Muscle layer of duodenum (tissue), 2 donors: ENCODE results near the gene SYNE4.
A peak's percentile ranks its signal among the peaks of the same experiment; 100 is the strongest.

Experiments used
- H3K27ac ChIP-seq: one replicate; pipeline ENCODE4 v1.7.0; 2013; ENCODE audit warnings: mild to moderate bottlenecking, low read length
- H3K27me3 ChIP-seq: one replicate; pipeline ENCODE4 v1.7.0; 2013; ENCODE audit warnings: low read depth, mild to moderate bottlenecking, control low read depth, low read length
- H3K36me3 ChIP-seq, 2 donors: one replicate each; pipeline ENCODE4 v1.7.0; 2013; ENCODE audit warnings: low read length in 2 of 2, control low read depth in 1 of 2, mild to moderate bottlenecking in 1 of 2; ENCODE audit not compliant: insufficient read depth in 2 of 2, control insufficient read depth in 1 of 2
- H3K4me1 ChIP-seq, 2 donors: one replicate each; pipeline ENCODE4 v1.7.0; 2013; ENCODE audit warnings: low read length in 2 of 2, mild to moderate bottlenecking in 2 of 2, control low read depth in 1 of 2, moderate library complexity in 1 of 2; ENCODE audit not compliant: insufficient read depth in 2 of 2, control insufficient read depth in 1 of 2
- H3K4me3 ChIP-seq, 2 donors: one replicate each; pipeline ENCODE4 v1.7.0; 2013; ENCODE audit warnings: low read length in 2 of 2, low read depth in 1 of 2, mild to moderate bottlenecking in 1 of 2
- H3K9me3 ChIP-seq, 2 donors: one replicate each; pipeline ENCODE4 v1.7.0; 2013; ENCODE audit warnings: low read length in 2 of 2, control low read depth in 1 of 2, mild to moderate bottlenecking in 1 of 2; ENCODE audit not compliant: control insufficient read depth in 1 of 2
- donor health status: healthy.

Gene SYNE4

DNA sequence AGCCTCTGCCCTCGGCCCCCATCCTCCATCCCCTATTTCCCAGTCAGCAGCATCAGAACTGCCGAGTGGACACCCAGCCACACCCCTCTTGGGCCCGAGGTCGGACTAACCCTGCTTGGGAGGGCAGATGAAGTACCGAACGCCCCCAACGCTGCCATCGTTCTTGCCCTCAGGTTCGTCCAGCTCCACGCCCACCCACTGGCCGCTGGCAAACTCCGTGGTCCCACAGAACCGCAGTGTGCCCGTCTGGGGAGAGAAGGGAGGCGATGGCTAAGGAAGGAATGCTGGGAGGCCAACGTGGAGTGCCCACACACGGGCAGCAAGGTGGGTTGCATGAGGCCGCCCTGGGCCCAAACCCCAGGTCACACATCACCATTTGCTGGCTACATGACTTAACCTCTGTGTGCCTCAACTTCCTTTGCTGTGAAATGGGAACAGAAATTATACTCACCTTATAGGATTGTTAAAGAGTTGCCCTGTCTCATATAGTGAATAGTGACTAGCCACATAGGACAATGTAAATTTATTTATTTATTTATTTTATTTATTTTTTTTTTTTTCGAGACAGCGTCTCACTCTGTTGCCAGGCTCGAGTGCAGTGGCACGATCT lies 10.6 kb upstream of the SYNE4 start:
- Histone ChIP-seq H3K9me3 (no peaks in the 10 kb centered on the region), H3K4me1 (peaks cover 3 to 5% of the 10 kb centered on the region in 2 donors), H3K4me3 (no peak overlapping the region), H3K27ac (no peak overlapping the region), H3K27me3 (no peaks in the 10 kb centered on the region), H3K36me3 (peaks cover 9 to 56% of the 10 kb centered on the region in 2 donors)

DNA sequence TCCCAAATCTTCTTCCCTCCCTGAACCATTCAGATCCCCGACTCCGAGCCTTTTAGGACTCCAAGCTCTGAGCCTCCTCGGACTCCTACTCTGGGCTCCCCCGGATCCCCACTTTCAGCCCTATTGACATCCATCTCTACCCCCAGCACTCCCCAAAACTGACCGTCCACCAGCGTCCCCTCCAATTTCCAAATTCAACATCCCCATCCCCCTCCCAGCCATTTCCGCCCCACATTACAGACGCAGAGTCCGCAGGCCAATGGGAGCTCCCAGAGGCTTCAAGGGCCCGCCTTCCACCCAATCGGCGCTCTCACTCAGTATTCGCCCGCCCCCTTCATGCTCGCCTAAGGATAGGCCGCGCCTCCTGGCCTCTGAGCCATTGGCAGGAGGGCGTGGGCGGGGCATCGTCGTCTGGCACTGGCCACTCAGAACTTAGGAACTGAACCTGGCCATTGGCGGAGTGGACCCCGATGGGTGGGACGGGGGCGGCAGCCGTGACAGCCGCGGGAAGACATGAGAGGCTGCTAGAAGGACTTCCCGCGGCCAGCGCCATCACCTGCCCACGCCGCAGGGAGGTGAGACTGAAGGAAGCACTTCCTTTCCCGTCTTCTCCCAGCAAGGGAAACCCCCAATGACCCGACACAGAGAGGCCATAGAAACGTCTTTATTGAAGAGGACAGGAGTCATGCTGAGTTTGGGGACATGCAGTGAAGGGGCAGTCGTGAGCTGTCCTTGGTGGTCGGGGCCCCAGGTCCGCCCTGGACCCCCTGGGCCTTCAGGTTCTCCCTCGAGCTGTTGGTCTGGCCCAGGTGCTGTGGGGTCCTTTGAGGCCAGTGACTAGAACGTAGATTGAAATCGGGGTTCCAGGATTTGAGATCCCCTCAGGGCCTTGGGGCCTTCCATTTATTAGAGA lies 5.7 kb upstream of the SYNE4 start, which contains the start of gene ALKBH6:
Gene ALKBH6, minus strand, starts transcription at position 202 of the 913 bp plus-strand sequence. CDS start 816 bp downstream, outside the sequence.
- H3K27ac ChIP-seq: peak within 1 kb of the TSS; percentile 94

DNA sequence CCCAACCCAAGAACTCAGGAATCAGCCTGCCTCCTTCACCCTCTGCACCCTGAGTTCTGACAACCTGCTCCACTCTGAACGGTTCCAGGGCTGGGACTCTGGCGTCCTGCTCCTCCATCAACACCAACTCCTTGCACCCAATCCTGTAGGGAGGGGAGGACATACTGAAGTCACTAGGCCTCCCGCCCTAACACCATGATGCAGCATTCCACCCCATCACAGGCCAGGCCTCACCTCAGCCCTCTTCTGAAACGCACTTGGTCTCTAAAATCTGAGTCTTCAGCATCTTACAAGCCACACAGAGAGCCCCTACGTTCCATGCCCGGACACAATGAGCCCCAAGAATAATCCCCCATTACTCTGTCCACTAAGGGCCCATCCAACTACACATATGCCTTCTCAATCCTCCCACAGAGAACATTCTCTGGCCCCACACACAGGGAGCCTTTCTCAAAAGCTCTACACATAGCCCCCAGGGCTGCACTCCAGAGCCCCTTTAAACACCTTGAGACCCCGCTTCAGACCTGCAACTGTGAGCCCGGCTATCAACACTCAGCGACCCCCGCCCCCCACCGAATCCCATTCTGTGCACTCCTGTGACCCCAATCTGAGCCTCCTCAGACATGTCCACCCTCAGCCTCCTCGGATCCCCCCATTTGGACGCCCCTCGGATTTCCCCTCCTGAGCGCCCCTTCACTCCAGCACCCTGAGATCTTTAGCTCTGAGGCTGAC lies 4.8 kb upstream of the SYNE4 start:
- Histone ChIP-seq H3K9me3 (no peaks in the 10 kb centered on the region), H3K36me3 (peaks cover 4 to 27% of the 10 kb centered on the region in 2 donors), H3K4me1 (peaks cover 6 to 18% of the 10 kb centered on the region in 2 donors), H3K27ac (peak overlapping the region; percentile 94), H3K4me3 (peak overlapping the region; percentile 82 to 87), H3K27me3 (no peaks in the 10 kb centered on the region)

More for the DNA sequence above, 5.7 kb upstream of the SYNE4 start, which contains the start of gene ALKBH6:
- peaks cover 3 to 18% of the 10 kb centered on the region in 2 donors for H3K4me1 ChIP-seq
- peaks cover 4 to 27% of the 10 kb centered on the region in 2 donors for H3K36me3 ChIP-seq
- no peaks in the 10 kb centered on the region for H3K9me3 ChIP-seq
- H3K4me3 ChIP-seq: peak within 1 kb of the TSS; percentile 82 to 87
- no peaks in the 10 kb centered on the region for H3K27me3 ChIP-seq

DNA sequence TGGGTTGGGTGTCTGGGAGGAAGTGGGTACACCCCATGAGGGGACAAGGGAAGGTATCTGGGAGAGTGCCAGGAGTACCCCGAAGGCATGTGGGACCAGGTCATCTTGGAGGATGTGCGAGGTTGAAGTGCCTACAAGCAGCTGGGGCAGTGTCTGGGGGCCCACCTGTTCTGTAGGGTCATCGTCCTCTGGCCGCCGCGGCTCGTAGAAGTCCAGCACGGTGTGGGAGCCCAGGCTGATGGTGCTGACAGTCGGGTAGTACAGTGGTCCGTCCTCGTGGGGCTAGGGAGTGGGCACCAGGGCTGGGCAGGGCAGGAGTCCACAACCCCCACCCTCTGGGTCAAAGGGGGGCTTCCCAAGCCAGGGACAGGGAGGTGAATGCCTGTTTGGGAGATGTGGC lies 1.8 kb upstream of the SYNE4 start:
- H3K4me3 ChIP-seq: no peak overlapping the region
- H3K27ac ChIP-seq: no peak overlapping the region
- H3K9me3 ChIP-seq: no peaks in the 10 kb centered on the region
- H3K4me1 ChIP-seq: peaks cover 6 to 18% of the 10 kb centered on the region in 2 donors
- H3K36me3 ChIP-seq: no peaks in the 10 kb centered on the region
- no peaks in the 10 kb centered on the region for H3K27me3 ChIP-seq

DNA sequence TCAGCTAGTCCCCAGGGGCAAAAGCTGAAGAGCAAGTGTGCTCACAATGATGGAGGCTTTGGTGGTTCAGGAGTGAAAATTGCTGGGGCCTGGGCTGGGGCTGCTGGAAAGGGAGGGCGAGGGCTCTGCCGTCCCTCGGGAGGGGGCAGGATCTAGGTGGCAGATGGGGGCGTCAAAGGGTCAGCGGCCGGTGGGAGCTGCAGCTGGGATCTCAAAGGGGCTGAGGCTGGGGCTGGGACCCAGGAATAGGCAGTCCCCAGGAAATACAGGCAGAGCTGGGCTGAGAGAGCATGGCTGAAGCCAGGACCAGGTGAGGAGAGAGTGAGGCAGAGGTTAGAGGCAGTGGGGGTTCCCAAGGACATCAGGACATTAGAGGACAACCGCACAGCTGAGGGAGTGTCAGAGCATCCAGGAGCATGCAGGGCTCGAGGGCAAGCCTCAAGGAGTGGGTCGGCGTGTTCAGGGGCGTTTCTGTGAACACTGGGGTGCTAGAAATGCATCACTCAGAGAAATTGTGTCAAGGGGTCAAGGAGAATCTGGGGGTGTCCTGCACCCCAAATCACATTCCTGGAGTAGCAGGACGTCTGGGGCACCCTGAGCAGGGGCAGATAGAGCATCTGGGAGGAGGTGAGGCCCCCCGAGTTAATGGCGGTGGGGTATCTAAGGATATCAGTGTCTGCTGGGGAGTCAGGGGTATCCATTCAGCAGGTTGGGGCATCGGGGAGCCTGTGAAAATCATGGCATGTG lies 1.2 kb upstream of the SYNE4 start:
- Histone ChIP-seq H3K27ac (no peak overlapping the region), H3K4me1 (peaks cover 6 to 17% of the 10 kb centered on the region in 2 donors)

DNA sequence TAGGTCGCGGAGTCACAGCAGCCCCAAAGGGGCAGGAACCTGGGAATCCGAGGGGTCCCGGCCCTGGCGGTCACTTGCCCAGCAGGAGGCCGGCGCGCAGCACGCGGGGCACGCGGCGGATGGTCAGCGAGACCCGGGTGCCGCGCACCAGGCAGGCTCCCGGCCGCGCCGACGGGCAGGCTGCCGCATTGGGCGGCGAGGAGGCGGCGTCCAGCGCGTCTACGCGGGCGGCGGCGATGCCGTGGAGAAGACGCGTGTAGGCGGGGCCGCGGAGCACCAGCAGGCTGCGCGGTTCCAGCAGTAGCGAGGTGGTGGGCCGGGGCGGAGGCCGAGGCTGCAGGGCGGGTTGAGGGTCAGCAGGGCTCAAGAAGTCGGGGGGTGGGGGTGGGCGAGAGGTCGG lies 607 bp upstream of the SYNE4 start:
- no peak overlapping the region for H3K27ac ChIP-seq
- H3K27me3 ChIP-seq: no peaks in the 10 kb centered on the region
- H3K36me3 ChIP-seq: no peaks in the 10 kb centered on the region
- H3K4me3 ChIP-seq: peak overlapping the region; percentile 33 to 48
- peaks cover 3 to 13% of the 10 kb centered on the region in 2 donors for H3K4me1 ChIP-seq
- no peaks in the 10 kb centered on the region for H3K9me3 ChIP-seq

More for the DNA sequence above, 1.2 kb upstream of the SYNE4 start:
- H3K36me3 ChIP-seq: no peaks in the 10 kb centered on the region
- peak overlapping the region; percentile 33 to 48 for H3K4me3 ChIP-seq
- no peaks in the 10 kb centered on the region for H3K27me3 ChIP-seq
- H3K9me3 ChIP-seq: no peaks in the 10 kb centered on the region

DNA sequence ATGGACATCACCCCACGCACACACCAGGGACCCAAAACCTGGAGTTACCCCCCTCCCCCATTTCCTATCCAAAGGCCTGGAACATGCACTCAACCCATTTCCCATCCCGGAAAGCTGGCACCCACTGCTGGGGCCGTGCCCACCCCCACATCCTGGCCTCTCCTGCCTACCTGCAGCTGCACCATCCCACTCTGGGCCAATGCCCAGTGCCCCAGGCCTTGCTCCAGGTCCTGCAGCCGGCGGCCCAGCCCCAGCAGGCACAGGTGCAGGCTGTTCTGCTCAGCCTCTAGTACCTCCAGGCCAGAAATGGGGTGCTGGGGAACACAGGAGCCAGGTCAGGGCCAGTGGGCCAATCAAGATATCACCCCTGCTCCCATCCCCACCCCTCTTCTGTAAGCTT lies 1.7 kb downstream of the SYNE4 start:
- H3K4me1 ChIP-seq: peaks cover 3 to 7% of the 10 kb centered on the region in 2 donors
- no peaks in the 10 kb centered on the region for H3K9me3 ChIP-seq
- H3K27ac ChIP-seq: no peak overlapping the region
- H3K4me3 ChIP-seq: no peak overlapping the region
- peaks cover 0 to 5% of the 10 kb centered on the region in 2 donors for H3K36me3 ChIP-seq
- no peaks in the 10 kb centered on the region for H3K27me3 ChIP-seq

DNA sequence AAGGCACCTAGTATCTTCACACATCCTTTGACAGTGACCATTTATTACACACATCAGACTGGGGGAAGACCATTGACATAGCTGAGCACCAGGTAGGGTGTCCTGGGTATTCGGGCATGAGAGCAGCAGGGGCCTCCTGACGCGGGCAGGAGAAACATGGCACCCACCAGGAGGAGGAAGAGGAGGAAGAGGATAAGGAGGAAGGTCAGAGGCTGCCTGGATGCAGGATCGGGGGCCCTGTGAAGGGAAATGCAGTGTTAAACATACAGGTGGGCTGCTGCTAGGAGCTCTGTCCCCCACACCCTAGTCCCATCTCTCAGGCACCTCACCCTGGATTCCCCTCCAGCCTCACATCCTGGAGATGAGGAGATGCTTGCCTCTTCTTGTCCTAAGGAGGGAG lies 5.3 kb downstream of the SYNE4 start:
- Histone ChIP-seq H3K4me3 (no peak overlapping the region), H3K4me1 (peaks cover 4 to 13% of the 10 kb centered on the region in 2 donors), H3K9me3 (no peaks in the 10 kb centered on the region), H3K27ac (no peak overlapping the region), H3K27me3 (no peaks in the 10 kb centered on the region), H3K36me3 (peaks cover 0 to 12% of the 10 kb centered on the region in 2 donors)

DNA sequence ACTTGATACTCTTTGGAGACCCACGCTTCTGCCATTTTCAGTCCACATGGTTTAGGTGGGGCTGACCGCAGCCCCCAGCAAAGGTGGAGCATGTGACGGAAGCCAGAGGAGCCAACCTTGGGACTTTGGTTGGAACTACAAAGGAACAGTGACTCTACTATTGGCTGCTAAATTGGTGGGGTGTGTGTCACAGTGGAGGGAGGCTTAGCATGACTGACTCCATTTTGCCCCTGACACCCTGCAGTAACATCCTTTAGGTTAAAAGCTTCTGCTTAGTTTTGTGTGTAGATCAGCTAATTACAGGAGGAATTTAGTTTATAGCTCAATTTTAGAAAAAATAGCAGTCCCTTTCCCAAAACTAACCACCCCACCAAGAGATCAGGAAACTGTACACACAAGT lies 7.0 kb downstream of the SYNE4 start:
- no peaks in the 10 kb centered on the region for H3K9me3 ChIP-seq
- no peaks in the 10 kb centered on the region for H3K27me3 ChIP-seq
- H3K27ac ChIP-seq: no peak overlapping the region
- peaks cover 5 to 24% of the 10 kb centered on the region in 2 donors for H3K4me1 ChIP-seq
- H3K36me3 ChIP-seq: peaks cover 5 to 12% of the 10 kb centered on the region in 2 donors
- no peak overlapping the region for H3K4me3 ChIP-seq

DNA sequence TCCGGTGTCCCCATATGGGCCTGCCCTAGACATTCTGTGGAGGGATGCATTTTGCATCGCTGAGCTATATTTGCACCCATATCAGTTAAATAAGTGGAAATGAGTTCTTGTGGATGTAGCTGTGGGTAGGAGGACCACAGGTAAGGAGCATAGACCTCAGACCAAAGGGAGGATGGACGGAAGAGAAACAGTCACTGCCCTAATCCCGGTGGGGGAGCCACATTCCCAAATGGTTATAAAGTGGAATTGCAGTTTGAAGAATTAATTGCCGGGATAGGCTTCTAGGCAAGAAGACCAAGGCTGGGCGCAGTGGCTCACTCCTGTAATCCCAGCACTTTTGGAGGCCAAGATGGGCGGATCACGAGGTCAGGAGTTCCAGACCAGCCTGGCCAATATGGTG lies 11.8 kb downstream of the SYNE4 start:
- peaks cover 5 to 7% of the 10 kb centered on the region in 2 donors for H3K36me3 ChIP-seq
- H3K27ac ChIP-seq: no peak overlapping the region
- H3K9me3 ChIP-seq: no peaks in the 10 kb centered on the region
- H3K27me3 ChIP-seq: no peaks in the 10 kb centered on the region
- H3K4me1 ChIP-seq: peaks cover 13 to 41% of the 10 kb centered on the region in 2 donors
- H3K4me3 ChIP-seq: peak overlapping the region; percentile 67 to 96
